ENCODE data around the gene MAGI1.
"Not testable (repeated sequence)": the region's sequence is repeated elsewhere in the genome, so short reads cannot be mapped to it uniquely, and the experiment has no call there.

Gene MAGI1

GRCh38 chr3:65577843-65578430 lies 460.8 kb downstream of the MAGI1 start:
- DNase-seq: no peak

- DNase-seq: no peak
Observed at GRCh38 chr3:65576966-65577365, 461.8 kb downstream of the MAGI1 start.

- DNase-seq: no peak
Observed at GRCh38 chr3:65576228-65576627, 462.5 kb downstream of the MAGI1 start.

- no peak for DNase-seq
Observed at GRCh38 chr3:65575376-65575840, 463.3 kb downstream of the MAGI1 start.

GRCh38 chr3:65573548-65574116 lies 465.1 kb downstream of the MAGI1 start:
- no peak for DNase-seq

- DNase-seq: no peak
Observed at GRCh38 chr3:65572175-65572777, 466.4 kb downstream of the MAGI1 start.

- no peak for DNase-seq
Observed at GRCh38 chr3:65569845-65570405, 468.8 kb downstream of the MAGI1 start.

- DNase-seq: no peak
Observed at GRCh38 chr3:65569129-65569528, 469.6 kb downstream of the MAGI1 start.

GRCh38 chr3:65568497-65568896 lies 470.2 kb downstream of the MAGI1 start:
- DNase-seq: no peak

- DNase-seq: not testable (repeated sequence)
Observed at GRCh38 chr3:65565744-65566143, 473.0 kb downstream of the MAGI1 start.

- no peak for DNase-seq
Observed at GRCh38 chr3:65564483-65564882, 474.2 kb downstream of the MAGI1 start.

- no peak for DNase-seq
Observed at GRCh38 chr3:65563861-65564260, 474.9 kb downstream of the MAGI1 start.

- DNase-seq: no peak
Observed at GRCh38 chr3:65562447-65562846, 476.3 kb downstream of the MAGI1 start.

- no peak for DNase-seq
Observed at GRCh38 chr3:65561617-65562016, 477.1 kb downstream of the MAGI1 start.

GRCh38 chr3:65560901-65561300 lies 477.8 kb downstream of the MAGI1 start:
- no peak for DNase-seq

- no peak for DNase-seq
Observed at GRCh38 chr3:65560133-65560532, 478.6 kb downstream of the MAGI1 start.

GRCh38 chr3:65559643-65560042 lies 479.1 kb downstream of the MAGI1 start:
- no peak for DNase-seq

- DNase-seq: no peak
Observed at GRCh38 chr3:65558826-65559225, 479.9 kb downstream of the MAGI1 start.

GRCh38 chr3:65557899-65558564 lies 480.7 kb downstream of the MAGI1 start:
- no peak for DNase-seq

GRCh38 chr3:65556934-65557577 lies 481.7 kb downstream of the MAGI1 start:
- DNase-seq: no peak

- no peak for DNase-seq
Observed at GRCh38 chr3:65552434-65552833, 486.3 kb downstream of the MAGI1 start.

- DNase-seq: no peak
Observed at GRCh38 chr3:65551945-65552344, 486.8 kb downstream of the MAGI1 start.

- DNase-seq: no peak
Observed at GRCh38 chr3:65550137-65550536, 488.6 kb downstream of the MAGI1 start.

All from stimulated activated CD4-positive, alpha-beta T cell treated with anti-CD3 and anti-CD28 coated beads, Interleukin-2, amount 100 ng/mL, for 24 hours (primary cell).